GM12875 (cell line): ENCODE results near the gene C1QBP.
"Not testable (repeated sequence)": the region's sequence is repeated elsewhere in the genome, so short reads cannot be mapped to it uniquely, and the experiment has no call there.

ENCODE experiments used
- H3K4me3 ChIP-seq: one replicate; pipeline ENCODE4 v1.5.1; 2011; ENCODE audit warnings: low read depth, low read length, control low read depth
- TF ChIP-seq, protein P1 (sequence below): IDR thresholded peaks from 2 replicates; pipeline ENCODE4 v1.5.1; 2011; ENCODE audit warnings: low read depth, mild to moderate bottlenecking, control low read depth, inconsistent platforms, low read length, moderate library complexity, borderline replicate concordance; ENCODE audit not compliant: insufficient read depth

C1QBP gene

DNA sequence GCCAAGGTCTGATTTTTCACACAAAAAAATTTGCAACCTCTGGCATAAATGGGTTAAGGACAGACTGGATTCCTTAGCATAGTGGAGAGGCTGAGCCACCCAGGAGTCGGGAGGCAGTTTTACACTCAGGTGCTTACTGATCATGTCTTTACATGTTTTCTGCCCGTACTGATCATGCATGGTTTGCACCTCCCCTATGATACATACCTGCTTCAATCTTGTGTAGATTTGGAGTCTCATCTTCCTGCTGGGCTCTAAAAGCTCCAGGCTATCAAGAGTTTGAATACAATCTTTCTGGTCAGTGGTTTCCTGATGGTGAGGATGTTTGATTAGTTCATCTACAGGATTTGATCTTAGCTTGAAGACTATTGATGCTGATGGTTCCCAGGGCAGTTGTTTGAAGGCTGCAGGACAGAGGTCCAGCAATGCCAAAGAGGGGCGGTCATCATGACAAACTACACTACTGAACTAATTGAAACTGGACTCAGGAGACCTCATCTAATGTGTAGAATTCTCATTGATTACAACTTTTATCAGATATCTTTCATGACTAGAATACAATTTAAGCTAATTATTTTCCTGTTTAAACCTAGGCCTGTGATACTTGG, 6.9 kb downstream of the C1QBP start:
- TF ChIP-seq, protein P1, sequence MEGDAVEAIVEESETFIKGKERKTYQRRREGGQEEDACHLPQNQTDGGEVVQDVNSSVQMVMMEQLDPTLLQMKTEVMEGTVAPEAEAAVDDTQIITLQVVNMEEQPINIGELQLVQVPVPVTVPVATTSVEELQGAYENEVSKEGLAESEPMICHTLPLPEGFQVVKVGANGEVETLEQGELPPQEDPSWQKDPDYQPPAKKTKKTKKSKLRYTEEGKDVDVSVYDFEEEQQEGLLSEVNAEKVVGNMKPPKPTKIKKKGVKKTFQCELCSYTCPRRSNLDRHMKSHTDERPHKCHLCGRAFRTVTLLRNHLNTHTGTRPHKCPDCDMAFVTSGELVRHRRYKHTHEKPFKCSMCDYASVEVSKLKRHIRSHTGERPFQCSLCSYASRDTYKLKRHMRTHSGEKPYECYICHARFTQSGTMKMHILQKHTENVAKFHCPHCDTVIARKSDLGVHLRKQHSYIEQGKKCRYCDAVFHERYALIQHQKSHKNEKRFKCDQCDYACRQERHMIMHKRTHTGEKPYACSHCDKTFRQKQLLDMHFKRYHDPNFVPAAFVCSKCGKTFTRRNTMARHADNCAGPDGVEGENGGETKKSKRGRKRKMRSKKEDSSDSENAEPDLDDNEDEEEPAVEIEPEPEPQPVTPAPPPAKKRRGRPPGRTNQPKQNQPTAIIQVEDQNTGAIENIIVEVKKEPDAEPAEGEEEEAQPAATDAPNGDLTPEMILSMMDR, result no peak
- H3K4me3 ChIP-seq, result no peak overlapping the region

- H3K4me3 ChIP-seq, result not testable (repeated sequence)
Measured at GRCh38 chr17:5431234-5431633, 7.7 kb downstream of the C1QBP start.

DNA sequence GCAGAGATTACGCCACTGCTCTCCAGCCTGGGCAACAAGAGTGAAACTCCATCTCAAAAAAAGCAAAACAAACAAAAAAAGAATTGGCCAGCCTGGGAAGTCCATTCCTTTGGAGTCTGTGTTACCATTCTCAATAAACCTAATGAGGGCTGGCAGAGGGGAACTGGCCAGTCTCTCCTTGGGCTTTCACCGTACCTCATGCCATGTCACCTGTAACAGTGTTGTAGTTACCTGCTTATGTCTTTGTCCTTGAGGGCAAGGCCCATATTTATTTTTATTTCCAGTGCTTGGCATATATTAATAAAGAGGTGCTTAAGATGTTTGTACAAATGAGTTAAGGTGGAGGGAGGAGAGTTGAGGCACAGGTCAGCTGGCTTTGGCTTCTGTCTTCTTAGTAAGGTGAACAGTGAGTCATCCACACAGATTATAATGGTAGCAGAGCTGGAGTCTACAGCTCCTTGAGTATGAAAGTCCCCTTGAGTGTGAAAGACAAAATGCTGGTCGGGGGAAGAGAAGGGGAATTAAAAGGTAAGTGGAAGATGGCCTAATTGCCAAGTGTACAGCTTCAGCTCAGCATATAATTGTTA, 8.4 kb downstream of the C1QBP start:
- no peak overlapping the region for H3K4me3 ChIP-seq
- TF ChIP-seq, protein P1, result no peak

- TF ChIP-seq, protein P1, result no peak
- H3K4me3 ChIP-seq, result no peak overlapping the region
Measured at GRCh38 chr17:5429191-5429887, 9.6 kb downstream of the C1QBP start.

- no peak overlapping the region for H3K4me3 ChIP-seq
- TF ChIP-seq, protein P1, result no peak
Measured at GRCh38 chr17:5425826-5426225, 13.1 kb downstream of the C1QBP start.

DNA sequence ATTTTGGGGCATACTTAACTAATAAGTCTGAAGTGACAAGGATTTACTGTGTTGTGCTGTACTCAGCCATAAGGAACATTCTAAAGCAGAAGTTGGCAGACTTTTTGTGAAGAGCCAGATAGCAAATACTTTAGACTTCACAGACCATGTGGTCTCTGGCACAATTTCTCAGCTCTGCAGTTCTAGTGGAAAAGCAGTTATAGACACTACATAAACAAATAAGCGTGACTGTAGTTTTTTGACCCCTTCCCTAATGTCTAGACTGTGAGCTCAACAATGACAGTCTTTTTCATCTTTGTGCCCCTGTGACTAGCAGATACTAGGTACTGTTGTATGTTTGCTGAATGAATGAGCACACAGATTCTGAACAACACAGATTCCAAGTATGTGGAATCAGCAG, 14.0 kb downstream of the C1QBP start:
- TF ChIP-seq, protein P1, result no peak
- H3K4me3 ChIP-seq, result no peak overlapping the region

DNA sequence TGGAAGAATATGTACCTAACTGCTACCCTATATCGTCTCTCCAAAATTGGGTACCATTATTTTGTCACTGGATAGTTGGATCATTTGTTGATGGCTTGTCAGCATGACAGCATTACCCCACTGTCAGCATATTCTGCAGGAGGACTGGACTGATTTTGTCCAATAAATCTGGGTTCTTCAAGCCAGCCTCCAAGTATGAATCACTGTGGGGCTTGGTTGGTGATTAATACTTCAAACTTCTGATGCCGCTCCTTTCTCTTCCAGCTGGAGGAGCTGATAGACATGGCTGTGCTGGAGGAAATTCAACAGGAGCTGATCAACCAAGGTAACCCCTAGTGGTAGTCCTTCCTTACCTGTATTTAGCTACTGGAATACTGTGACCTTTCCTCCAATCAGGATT, 16.4 kb downstream of the C1QBP start:
- TF ChIP-seq, protein P1, result no peak
- no peak overlapping the region for H3K4me3 ChIP-seq
